ENCODE data around the gene NINJ1. TPM values are rescaled to one million over a fixed set of nuclear protein-coding genes. Genes with fewer than 3 reads are reported as not detected.

The NINJ1 gene
- total and polyA plus RNA-seq, 2 of the 13 experiments (the other 11 are each of a cell fraction or from before 2014, with no cell fraction given), result 81.2 to 92.1 TPM

- POLR2A ChIA-PET, result interaction anchor here (1.0 to 3.8 kb wide), 2 partner anchors 8 to 12 kb away, joined by 3 to 34 read pairs; partner anchors contain the start of gene NINJ1
- TF ChIP-seq ZFAT (CRISPR knock-in tag; conservative IDR thresholded peaks at IDR 0.05), result no peak
- TF ChIP-seq ZNF644 (CRISPR knock-in tag; IDR thresholded peaks at IDR 0.05; ENCODE audit: low read depth), result no peak
- TF ChIP-seq SALL1 (CRISPR knock-in tag; IDR thresholded peaks at IDR 0.05), result 0 out of 2 replicates have a peak, but pooled peaks have one; percentile 26
- TF ChIP-seq ZNF816 (CRISPR knock-in tag; IDR thresholded peaks at IDR 0.05; ENCODE audit: borderline replicate concordance), result no peak
- 0 out of 2 replicates have a peak, but pooled peaks have one; percentile 19 for TF ChIP-seq ZNF691 (CRISPR knock-in tag; IDR thresholded peaks at IDR 0.05; ENCODE audit: borderline replicate concordance, low read depth)
- TF ChIP-seq ZNF687 (CRISPR knock-in tag; IDR thresholded peaks at IDR 0.05), result 0 out of 2 replicates have a peak, but pooled peaks have one; percentile 15
- no peak for TF ChIP-seq RELA (CRISPR knock-in tag; IDR thresholded peaks at IDR 0.05)
- no peak for TF ChIP-seq ZSCAN29 (CRISPR knock-in tag; conservative IDR thresholded peaks at IDR 0.05)
- no peak for TF ChIP-seq SMYD3 (CRISPR knock-in tag; IDR thresholded peaks at IDR 0.05)
- TF ChIP-seq IRF1 (CRISPR knock-in tag; IDR thresholded peaks at IDR 0.05; ENCODE audit: low read depth), result no peak
- no peak for TF ChIP-seq KDM4B (CRISPR knock-in tag; IDR thresholded peaks at IDR 0.05)
- TF ChIP-seq CSRNP2 (CRISPR knock-in tag; conservative IDR thresholded peaks at IDR 0.05; ENCODE audit: low read depth), result 0 out of 2 replicates have a peak, but pooled peaks have one; percentile 37
- TF ChIP-seq ZNF546 (CRISPR knock-in tag; conservative IDR thresholded peaks at IDR 0.05), result no peak
- no peak for TF ChIP-seq ZNF207 (IDR thresholded peaks at IDR 0.05; ENCODE audit: borderline replicate concordance)
- no peaks in the 10 kb centered on the region for H3K79me2 ChIP-seq (ENCODE audit: insufficient read depth, low read length)
- DNase-seq (ENCODE audit: low spot score) (no peak), ATAC-seq (peak; percentile 21), FAIRE-seq (no peak)
- CTCF ChIA-PET (ENCODE audit: low intra/inter-chr PET ratio, low total read pairs), result no interaction called here
- H3K4me3 ChIP-seq (replicated peaks in 1 of 3; ENCODE audit: insufficient read depth in 1 of 3, low read depth in 2 of 3, low read length in 3 of 3), result peak overlapping the region in 1 of 3 experiments; percentile 18; a peak in 1 of 6 replicates
- peak overlapping the region; percentile 46 for H3K4me2 ChIP-seq (ENCODE audit: low read depth, low read length)
- H2AFZ ChIP-seq (ENCODE audit: low read length), result no peak overlapping the region
- H3K27me3 ChIP-seq (ENCODE audit: control insufficient read depth in 1 of 2, insufficient read depth in 2 of 2, low read length in 2 of 2), result peaks cover under 1 to 3% of the 10 kb centered on the region in 2 experiments; a peak in 1 of 5 replicates
- H4K20me1 ChIP-seq (ENCODE audit: insufficient read depth, low read length), result no peaks in the 10 kb centered on the region
- H3K9ac ChIP-seq (ENCODE audit: insufficient read depth, low read depth, low read length), result no peak overlapping the region
- in situ Hi-C loops (cut with HindIII; ENCODE audit: extremely low pct_ligation_motif_present, low pct_unique_long_range_greater_than_20kb) (no loop called here), intact Hi-C loops (cut with micrococcal nuclease; ENCODE audit: unreplicated experiment) (loop anchor here (5.0 kb wide), 1 partner anchor 35 kb away; no protein-coding TSS in a partner anchor)
- H3K27ac ChIP-seq (ENCODE audit: extremely low read length, insufficient read depth, low read length), result no peak overlapping the region
- no peaks in the 10 kb centered on the region for H3K36me3 ChIP-seq (replicated peaks in 1 of 2; ENCODE audit: control insufficient read depth in 1 of 2, insufficient read depth in 2 of 2, low read length in 2 of 2)
- no peaks in the 10 kb centered on the region for H3K9me3 ChIP-seq (ENCODE audit: low read length)
- BruUV-seq (replicated peaks), result no TSS peak
- 10% methylated on average over 2 of the region's 8 CpGs for WGBS (ENCODE audit: low lambda C conversion rate)
- peaks cover 67% of the 10 kb centered on the region for H3K4me1 ChIP-seq (ENCODE audit: insufficient read depth, low read length)
Measured at GRCh38 chr9:93141771-93142483, 7.9 kb upstream of the NINJ1 start.
